Stimulated activated CD8-positive, alpha-beta memory T cell treated with anti-CD3 and anti-CD28 coated beads, Interleukin-15, amount 100 ng/mL, for 48 hours (primary cell): ENCODE results near the gene ZMYM1.
A peak's percentile ranks its signal among the peaks of the same experiment; 100 is the strongest.
"Not testable (repeated sequence)": the region's sequence is repeated elsewhere in the genome, so short reads cannot be mapped to it uniquely, and the experiment has no call there.

Experiments used
- DNase-seq, 2 donors: peaks; one replicate each; pipeline ENCODE4 v3.0.0-alpha.2; 2020; ENCODE audit warnings: low read depth in 2 of 2

ZMYM1 gene

DNA sequence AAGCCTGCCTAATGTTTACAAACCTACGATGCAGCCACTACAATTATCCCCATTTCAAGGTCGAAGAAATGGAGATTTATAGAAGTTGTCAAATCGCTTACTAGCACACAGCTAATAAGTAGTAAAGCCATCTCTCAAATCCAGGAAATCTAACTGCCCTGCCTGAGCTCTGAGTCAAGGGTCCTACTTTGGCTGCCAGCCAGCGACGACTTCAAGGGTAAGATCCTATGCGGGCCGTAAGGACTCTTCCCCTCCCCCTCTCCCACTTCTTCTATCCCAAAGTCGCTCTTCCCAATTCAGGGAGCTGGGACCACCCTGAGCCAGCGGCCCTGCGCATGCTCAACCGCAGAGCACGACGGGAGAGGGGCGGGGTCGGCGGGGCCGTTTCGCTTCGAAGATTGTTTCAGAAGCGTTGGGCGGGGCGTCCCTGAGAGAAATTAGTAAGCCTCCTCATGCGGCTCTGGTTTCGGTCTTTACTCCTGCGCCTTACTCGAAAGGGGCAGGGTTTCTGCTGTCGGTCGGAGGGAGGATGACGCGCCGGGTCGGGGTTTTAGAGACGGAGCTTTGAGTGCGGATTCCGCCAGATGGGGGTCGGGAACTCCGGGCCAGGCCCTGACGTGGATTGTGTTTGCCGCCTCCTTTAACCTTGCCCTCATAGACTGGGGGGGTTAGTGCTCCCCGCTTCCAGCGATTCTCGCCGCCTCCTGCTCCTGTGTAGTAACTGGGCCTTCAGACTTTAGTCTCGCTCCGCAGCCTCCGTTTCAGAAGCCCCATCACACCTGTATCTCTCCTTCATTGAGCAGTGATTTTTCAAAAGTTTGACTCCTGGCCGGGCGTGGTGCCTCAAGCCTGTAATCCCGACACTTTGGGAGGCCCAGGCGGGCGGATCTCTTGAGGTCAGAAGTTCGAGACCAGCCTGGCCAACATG, at the start of gene ZMYM1:
TSS of gene ZMYM1 (plus strand) at position 383 of the 928 bp plus-strand sequence. CDS start 14,603 bp downstream, outside the sequence.
- peak; percentile 81 to 87 for DNase-seq

DNA sequence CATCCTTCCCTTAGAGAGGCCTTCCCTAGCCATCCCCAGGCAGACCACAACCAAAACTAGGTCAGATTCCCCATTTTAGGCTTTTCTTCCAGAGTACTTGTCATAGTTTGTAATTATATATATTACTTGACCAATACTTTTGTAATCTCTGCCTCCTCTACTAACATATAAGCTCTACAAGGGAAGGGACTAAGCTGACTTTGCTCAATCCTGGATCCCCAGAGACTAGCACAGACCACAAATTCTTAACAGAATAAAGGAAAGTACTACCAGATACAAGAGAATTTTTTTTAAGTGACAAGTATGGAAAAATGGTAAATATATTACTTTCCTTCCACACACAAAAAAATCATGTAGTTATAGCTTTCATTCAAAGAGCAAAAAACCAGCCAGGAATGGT, 49.4 kb upstream of the ZMYM1 start:
- no peak for DNase-seq

DNA sequence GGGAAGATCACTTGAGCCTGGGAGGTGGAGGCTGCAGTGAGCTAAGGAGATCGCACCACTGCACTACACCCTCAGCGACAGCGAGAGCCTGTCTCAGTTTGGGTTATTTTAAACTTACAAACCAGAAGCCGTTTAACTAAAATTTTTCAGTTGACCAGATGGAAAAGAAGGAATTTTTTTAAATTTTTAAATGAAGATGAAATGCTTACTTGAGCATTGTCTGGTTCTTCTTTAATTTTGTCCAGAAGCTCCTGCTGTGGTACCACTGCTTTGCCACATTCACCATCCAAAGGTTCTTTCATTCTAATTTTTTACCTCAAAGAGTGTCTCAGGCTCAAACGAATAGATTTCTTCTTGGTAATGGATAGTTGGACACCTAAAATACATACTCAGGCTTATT, 48.8 kb upstream of the ZMYM1 start:
- no peak for DNase-seq

DNA sequence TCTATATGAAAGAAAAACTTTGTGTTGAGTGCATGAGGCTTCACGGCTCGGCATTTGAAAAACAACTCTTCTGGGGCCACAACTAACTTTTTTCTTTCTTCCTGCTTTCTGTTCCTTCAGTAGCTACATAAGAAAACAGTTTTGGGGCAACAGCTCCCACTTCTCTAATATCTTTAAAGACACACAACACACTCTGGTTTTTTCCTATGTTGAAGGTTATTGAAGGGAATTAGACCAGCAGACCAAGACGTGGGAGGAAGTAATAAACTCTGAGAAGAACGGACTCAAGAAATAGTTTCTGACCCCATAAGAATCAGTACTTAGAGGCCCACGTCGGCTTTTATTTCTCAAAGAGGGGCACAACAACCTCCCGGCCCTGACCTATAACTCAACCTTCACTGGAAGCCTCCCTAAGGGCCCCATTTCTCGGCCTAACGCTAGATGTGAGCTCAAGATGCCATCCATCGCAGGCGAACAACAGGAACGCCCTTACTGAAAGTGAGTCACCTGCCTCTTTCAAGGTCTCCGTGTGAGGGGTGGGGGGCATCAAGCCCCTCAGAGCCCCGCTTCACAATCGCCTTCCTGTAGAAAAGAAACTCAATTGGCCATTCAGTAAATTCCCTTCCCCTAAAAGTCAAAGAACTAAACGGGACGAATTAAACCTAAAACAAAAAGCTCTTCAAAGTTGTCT, 48.3 kb upstream of the ZMYM1 start:
- DNase-seq: peak; percentile 14 to 22

DNA sequence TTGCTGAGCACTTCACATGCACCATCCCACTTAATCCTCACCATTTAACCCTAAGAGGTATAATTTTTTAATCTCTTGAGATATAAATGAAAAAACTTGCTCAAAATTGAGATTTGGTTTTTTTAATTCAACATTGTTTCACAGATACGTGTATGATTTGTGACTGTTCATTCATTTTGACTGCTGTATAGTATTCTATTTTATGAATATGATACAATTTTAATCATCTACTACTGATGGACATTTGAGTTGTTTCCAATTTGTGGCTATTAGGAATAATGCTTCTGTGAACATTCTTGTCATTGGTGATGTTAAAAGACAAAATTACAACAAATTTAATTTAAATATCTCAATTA, 46.8 kb upstream of the ZMYM1 start:
- DNase-seq: no peak

DNA sequence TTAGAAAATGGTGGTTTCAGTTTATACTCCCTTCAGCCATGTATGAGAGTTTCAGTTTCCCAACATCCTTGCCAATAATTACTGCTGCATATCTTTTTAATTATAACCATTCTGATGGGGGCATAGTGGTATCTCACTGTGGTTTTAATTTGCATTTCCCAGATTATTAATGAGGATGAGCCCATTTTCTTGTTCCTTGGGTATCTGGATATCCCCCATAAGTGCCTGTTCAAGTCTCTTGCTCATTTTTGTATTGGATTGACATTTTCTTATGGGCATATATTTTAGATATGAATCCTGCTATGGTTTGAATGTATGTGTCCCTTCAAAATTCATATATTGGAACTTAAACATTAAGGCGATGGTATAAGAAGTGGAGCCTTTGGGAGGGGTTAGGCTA, 45.8 kb upstream of the ZMYM1 start:
- DNase-seq: no peak

DNA sequence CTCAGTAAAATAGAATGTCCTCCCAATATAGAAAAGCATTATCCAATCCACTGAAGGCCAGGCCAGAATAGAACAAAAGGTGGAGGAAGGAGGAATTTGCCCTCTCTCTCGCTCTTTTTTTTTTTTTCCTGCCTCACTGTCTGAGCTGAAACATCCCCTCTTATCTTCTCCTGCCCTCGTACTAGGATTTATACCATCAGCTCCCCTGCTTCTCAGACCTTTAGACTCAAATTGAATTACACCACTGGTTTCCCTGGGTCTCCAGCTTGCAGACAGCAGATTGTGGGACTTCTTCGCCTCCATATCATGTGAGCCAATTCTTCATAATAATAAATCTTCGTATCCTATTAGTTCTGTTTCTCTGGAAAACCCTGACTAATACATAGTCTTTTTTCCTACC, 42.6 kb upstream of the ZMYM1 start:
- DNase-seq: no peak

DNA sequence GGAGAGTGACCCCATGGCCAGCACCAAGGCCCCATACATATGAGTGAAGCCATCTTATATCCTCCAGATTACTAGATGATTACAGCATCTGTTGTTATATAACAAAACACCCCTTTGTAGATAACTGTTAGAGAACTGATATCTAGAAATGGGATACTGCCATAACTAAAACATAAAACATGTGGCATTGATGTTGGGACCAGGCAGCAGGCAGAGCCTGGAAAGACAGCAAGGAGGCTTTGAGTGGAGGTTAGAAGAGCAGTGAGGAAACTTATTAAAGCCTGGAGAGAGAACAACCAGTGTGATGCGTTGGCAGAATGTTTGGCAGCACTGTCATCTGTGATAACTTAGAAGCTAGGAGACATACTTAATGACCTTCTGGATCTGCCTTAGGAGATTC, 42.0 kb upstream of the ZMYM1 start:
- DNase-seq: no peak

DNA sequence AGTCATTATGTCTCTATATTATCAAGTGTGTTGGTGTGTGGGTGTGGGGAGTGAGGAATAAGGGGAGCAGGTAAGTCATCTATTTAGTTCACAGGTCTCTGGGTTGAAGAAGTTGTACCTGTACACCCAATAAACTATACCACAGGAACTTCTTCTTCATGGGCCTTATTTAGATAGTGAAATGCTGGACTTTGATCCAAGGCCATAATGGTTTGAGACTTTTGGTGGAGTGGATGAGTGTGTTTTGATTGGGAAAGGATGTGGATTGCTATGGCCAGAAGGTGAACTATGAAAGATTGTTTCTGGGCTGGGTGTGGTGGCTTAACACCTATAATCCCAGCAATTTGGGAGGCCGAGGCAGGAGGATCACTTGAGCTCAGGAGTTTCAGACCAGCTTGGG, 40.5 kb upstream of the ZMYM1 start:
- no peak for DNase-seq

DNA sequence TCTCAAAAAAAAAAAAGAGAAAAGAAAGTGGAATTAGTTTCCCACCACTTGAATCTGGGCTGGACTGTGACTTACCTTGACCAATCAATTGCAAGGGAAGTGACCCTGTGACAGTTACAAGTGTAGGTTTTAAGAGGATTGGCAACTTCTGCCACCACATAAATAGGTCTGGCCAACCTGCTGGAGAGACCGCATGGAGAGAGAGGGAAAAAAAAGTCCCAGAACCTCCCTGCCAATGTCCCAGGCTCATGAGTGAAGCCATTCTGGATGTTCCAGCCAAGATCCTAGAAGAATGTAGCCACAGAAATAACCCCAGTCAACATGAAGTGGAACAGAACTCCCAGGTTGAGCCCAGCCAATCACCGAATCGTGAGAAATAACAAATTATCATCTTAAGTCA, 35.7 kb upstream of the ZMYM1 start:
- DNase-seq: no peak

DNA sequence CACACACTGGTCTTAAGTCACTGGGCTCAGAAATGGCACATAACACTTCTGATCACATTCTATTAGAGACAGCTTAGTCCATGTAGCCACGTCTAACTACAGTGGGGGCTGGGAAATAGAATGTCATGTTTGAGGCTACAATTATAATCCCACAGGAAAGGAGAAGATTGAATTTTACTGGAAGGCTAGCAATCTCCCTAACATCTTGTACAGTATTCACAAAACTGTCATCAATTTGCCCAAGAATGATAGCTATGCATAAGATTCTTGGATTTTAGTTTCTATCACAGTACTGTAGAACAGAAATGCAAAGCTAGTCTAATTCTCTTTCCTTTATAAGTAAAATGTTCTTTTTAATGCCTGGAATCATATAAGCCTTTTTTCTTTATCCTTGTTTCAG, 34.8 kb upstream of the ZMYM1 start:
- DNase-seq: no peak

DNA sequence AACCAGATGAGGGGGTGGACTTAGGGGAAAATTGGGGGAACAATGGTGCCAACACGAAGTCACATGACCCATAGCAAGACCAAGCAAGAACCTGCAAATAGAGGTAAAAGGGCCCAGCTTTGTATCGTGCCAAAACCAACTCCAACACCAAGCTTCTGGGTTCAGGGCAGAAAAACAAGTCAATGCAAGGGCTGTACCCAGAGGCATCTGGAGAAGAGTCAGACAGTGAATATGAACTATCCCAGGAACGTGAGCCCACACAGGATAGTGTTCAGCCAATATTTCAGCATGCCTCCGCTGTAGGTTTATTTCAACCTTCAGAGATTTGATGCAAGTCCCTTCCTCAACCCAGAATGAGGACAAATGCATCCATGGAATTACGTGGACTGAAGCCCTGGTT, 32.5 kb upstream of the ZMYM1 start:
- DNase-seq: no peak

DNA sequence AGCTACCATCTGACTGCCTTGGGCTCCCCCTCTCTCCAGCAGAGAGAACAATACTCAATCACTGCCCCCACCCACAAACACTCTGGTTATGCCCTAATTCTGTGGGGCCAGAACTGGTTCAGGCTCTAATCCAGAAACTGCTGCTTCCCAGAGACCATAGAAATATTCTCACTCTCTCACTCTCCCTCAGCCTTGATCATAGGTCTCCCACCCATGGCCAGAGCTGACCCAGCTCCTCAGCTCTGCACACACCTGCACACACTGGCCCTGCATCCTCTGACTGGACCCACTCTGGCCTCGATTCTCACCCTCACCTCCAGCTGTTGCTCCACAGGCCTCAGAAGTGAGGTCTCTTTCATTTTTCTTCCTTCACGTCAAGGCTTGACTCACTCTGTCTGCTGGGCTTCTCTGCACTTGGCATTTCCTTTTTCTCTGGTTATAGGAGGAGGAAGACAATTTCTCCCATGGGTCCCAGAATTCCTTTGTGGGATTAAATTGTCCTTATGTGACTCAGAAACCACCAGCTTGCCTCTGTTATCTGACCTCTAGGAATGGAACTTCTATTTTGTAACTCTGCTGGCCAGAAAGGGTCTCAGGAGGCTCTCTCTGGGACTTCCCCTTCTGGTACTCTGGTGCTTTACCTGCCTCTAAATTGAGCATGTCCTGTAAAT, 31.9 kb upstream of the ZMYM1 start:
- DNase-seq: no peak

DNA sequence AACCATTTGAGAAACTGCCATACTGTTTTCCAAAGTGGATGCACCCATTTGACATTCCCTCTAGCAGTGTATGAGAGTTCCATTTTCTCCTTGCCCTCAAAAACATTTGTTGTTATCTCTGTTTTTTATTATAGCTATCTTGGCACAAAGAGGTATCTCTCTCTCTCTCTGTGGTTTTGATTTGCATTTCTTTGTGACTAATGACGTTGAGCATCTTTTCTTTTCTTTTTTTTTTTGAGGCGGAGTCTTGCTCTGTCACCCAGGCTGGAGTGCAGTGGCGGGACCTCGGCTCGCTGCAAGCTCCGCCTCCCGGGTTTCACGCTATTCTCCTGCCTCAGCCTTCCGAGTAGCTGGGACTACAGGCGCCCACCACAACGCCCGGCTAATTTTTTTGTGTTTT, 30.1 kb upstream of the ZMYM1 start:
- DNase-seq: no peak

DNA sequence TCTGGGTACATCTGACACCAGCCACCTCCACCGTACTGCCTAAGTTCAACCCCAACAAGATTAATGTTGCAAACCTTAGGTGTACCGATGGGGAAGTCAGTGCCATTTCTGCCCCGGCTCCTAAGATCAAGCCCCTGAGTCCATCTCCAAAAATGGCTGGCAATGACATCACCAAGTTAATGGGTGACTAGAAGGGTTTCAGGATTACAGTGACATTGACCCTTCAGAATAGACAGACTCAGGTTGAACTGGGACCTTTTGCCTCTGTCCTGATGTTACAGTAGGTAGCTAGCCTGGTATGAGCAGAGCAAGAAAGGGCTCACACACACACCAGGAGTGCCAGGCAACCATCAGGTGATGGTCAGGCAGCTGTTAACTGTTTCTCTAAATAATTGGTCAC, 25.8 kb upstream of the ZMYM1 start:
- DNase-seq: no peak

DNA sequence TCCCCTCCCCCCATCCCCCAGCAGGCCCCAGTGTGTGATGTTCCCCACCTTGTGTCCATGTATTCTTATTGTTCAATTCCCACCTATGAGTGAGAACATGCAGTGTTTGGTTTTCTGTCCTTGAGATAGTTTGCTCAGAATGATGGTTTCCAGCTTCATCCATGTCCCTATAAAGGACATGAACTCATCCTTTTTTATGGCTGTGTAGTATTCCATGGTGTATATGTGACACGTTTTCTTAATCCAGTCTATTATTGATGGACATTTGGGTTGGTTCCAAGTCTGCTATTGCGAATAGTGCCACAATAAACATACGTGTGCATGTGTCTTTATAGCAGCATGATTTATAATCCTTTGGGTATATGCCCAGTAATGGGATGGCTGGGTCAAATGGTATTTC, 24.9 kb upstream of the ZMYM1 start:
- DNase-seq: not testable (repeated sequence)

DNA sequence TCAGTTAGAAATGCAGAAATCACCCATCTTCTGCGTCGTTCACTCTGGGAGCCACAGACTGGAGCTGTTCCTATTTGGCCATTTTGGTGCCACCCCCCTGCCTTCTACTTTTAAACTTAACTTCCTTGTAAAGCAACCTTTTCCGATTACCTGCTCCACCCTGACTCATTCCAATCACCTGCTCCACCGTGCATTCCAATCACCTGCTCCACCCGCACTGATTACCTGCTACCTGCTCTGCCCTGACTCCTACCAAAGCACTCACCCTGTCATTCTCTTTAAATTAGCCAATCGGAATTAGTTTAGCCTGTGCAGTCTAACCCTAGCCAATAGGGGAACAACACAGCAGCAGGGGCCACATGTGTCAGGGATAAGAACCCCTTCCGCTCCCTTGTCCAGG, 20.9 kb upstream of the ZMYM1 start:
- not testable (repeated sequence) for DNase-seq

DNA sequence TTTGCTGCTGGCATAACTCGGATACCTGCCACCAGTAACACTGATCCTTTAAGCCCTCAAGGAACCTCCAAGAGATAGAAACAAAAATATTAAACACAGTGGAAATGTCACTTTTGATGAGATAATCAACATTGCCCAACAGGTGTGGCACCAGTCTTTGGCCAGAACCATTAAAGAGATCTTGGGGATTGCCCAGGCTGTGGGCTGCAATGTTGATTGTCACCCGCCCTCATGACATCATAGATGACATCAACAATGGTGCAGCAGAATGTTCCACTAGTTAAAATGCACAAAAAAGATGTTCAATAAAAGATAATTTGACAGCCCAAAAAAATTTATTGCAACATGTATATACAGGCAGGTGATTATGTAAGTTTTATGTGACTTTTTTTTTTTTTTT, 20.2 kb upstream of the ZMYM1 start:
- DNase-seq: no peak

DNA sequence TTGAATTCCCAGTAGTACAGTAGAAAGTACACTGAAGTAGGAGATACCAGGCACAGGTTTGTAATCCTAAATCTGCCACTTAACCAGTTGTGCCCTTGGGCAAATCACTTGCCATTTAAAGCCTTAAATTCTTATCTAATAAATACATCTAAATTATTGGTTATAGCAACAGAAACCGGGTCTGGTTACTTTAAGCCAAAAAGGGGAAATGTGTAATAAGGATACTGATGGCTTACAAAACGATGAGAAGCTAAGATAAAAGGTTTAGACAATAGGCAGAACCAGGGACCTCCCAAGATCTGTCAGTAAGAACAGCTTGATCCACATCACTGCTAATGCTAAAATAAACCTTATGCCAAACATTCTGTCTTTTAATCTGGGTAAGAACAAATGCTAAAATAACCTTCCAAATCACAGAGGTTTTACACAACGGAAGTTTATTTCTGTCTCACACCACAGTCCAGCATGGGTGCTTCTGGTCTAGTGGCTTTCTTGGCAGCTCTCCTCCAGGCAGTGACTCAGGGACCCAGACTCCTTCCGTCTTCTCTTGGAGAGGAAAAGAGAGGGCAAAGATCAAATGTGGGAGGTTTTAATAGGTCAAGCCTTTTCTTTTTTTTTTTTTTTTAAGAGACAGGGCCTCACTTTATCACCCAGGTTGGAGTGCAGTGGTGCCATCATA, 16.5 kb upstream of the ZMYM1 start:
- no peak for DNase-seq

DNA sequence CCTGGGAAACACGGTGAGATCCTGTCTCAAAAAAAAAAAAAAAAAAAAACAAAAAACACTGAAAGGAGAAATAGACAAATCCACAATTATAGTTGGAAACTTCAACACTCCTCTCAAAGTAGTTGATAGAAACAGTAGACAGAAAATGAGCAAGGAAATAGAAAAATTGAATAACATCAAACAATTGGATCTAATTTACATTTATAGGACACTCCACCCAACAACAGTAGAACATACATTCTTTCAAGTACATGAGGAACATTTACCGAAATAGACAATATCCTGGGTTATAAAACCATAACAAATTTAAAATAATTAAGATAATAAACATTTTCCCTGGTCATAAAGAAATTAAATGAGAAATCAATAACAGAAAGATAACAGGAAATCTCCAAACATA, 14.9 kb upstream of the ZMYM1 start:
- no peak for DNase-seq

DNA sequence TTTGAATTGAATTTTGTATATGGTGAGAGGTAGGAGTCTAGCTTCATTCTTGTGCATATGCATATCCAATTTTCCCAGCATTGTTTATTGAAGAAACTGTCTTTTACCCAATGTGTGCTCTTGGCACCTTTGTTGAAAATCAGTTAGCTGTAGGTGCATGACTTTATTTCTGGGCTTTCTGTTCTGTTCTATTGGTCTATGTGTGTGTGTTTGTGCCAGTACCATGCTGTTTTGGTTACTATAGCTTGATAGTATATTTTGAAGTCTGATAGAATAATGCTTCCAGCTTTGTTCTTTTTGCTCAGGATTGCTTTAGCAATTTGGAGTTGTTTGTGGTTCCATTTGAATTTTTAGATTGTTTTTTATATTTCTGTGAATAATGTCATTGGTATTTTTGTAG, 9.4 kb upstream of the ZMYM1 start:
- DNase-seq: no peak

DNA sequence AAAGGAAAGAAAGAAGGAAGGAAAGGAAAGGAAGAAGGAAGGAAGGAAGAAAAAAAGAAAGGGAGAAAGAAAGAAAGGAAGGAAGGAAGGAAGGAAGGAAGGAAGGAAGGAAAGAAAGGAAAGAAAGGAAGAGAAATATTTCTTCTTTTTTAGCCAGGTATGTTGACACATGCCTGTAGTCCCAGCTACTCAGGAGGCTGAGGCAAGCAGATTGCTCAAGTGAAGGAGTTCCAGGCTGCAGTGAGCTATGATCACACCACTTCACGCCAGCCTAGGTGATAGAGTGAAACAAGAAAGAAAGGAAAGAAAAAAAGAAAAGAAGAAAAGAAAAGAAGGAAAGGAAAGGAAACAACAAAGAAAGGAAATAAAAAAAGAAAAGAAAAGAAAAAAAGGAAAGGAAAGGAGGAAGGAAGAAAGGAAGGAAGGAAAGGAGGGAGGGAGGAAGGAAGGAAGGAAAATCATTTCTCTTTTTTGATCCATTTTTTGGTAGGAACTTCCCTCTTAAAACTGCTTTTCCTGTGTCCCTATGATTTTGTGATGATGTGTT, 5.8 kb upstream of the ZMYM1 start:
- no peak for DNase-seq
